NB4 (cell line): ENCODE measurements around the gene FMNL2.
"Not testable (repeated sequence)": the region's sequence is repeated elsewhere in the genome, so short reads cannot be mapped to it uniquely, and the experiment has no call there.

Source experiments
- DNase-seq: peaks from one replicate; pipeline ENCODE4 v3.0.0; 2010; ENCODE audit warnings: low read depth
- H3K4me3 ChIP-seq: one replicate; pipeline ENCODE4 v1.5.1; 2011; ENCODE audit warnings: mild to moderate bottlenecking, low read depth, low read length, moderate library complexity
- MAX ChIP-seq: IDR thresholded peaks from 2 replicates; pipeline ENCODE4 v1.6.1; 2011; ENCODE audit warnings: low read depth, low read length
- MYC ChIP-seq: IDR thresholded peaks from 2 replicates; pipeline ENCODE4 v1.6.1; 2011; ENCODE audit warnings: low read depth, low read length
- POLR2A ChIP-seq: IDR thresholded peaks from 2 replicates; pipeline ENCODE4 v1.6.1; 2011; ENCODE audit warnings: mild to moderate bottlenecking; ENCODE audit not compliant: insufficient read length; ENCODE audit errors: extremely low read depth
- TF ChIP-seq, protein P1 (sequence below): IDR thresholded peaks from one replicate; pipeline ENCODE4 v1.5.1; 2012; ENCODE audit warnings: low read depth, low read length

Gene FMNL2

DNA sequence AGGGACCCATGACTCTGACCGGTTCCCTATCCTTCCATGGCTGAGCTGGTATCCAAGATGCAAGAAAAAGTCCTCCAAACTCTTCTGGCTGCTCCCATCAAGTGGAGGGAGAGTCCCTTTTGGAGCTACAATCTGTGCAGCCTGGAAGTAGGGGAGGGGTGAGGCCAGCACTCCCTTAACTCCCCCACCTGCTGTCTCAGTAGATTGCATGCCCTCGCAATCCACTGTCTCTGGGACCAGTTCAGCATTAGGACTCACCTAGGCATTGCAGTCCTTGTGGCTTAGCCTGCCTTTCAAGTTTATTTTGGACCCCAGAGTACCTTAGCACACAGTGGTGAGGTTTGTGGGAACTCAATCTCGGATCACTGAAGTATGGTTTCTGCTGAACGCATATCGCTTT, 14.2 kb upstream of the FMNL2 start:
- no peak for DNase-seq
- no peak overlapping the region for H3K4me3 ChIP-seq
- TF ChIP-seq, protein P1, sequence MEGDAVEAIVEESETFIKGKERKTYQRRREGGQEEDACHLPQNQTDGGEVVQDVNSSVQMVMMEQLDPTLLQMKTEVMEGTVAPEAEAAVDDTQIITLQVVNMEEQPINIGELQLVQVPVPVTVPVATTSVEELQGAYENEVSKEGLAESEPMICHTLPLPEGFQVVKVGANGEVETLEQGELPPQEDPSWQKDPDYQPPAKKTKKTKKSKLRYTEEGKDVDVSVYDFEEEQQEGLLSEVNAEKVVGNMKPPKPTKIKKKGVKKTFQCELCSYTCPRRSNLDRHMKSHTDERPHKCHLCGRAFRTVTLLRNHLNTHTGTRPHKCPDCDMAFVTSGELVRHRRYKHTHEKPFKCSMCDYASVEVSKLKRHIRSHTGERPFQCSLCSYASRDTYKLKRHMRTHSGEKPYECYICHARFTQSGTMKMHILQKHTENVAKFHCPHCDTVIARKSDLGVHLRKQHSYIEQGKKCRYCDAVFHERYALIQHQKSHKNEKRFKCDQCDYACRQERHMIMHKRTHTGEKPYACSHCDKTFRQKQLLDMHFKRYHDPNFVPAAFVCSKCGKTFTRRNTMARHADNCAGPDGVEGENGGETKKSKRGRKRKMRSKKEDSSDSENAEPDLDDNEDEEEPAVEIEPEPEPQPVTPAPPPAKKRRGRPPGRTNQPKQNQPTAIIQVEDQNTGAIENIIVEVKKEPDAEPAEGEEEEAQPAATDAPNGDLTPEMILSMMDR = no peak
- TF ChIP-seq MYC (no peak), POLR2A (no peak), MAX (no peak)

DNA sequence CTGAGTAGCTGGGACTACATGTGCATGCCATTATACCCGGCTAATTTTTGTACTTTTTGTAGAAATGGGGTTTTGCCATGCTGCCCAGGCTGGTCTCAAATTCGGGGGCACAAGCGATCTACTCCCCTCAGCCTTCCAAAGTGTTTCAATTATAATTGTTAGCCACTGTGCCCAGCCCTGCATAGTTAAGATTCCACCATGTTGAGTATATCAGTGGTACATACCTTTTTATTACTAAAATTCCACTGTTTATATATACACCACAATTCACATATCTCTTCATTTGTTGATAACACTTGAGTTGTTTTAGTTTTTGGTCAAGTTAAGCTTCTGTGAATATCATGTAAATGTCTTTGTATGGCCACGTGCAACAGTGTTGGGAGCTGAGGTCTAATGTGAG, 12.8 kb upstream of the FMNL2 start:
- no peak overlapping the region for H3K4me3 ChIP-seq
- TF ChIP-seq MAX = no peak
- TF ChIP-seq, protein P1 = no peak
- no peak for TF ChIP-seq MYC
- no peak for TF ChIP-seq POLR2A
- DNase-seq = no peak

- not testable (repeated sequence) for H3K4me3 ChIP-seq, DNase-seq
Observed at GRCh38 chr2:152325126-152325525, 9.8 kb upstream of the FMNL2 start.

DNA sequence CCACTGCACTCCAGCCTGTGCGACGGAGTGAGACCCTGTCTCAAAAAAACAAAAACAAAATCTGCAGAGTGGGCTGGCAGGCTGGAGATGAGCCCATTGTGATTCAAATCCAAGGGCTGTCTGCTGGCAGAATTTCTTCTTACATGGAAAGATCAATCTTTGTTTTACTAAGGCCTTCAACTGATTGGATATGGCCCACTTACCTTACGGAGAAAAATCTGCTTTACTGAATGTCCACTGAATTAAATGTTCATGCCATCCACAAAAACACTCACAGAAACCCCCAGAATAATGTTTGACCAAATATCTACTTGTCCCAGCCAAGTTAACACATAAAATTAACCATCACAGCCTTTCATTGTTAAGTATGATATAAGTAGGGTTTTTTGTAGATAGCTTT, 8.3 kb upstream of the FMNL2 start:
- DNase-seq = no peak
- TF ChIP-seq MYC = no peak
- TF ChIP-seq POLR2A = no peak
- TF ChIP-seq, protein P1 = no peak
- TF ChIP-seq MAX = no peak
- no peak overlapping the region for H3K4me3 ChIP-seq

DNA sequence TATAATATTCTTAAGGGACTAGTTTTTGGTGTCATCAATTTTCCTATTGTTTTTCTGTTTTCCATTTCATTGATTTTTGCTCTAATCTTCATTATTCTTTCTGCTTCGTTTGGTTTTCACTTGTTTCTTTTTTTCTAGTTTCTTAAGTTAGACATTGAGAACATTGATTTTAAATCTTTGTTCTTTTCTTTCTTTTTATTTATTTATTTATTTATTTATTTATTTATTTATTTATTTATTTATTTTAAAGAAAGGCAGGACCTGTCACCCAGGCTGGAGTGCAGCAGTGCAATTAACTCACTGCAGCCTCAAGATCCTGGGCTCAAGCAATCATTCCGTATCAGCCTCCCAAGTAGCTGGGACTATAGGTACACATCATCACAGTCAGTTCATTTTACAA, 7.0 kb upstream of the FMNL2 start:
- TF ChIP-seq POLR2A (no peak), MAX (no peak), MYC (no peak)
- TF ChIP-seq, protein P1 = no peak
- DNase-seq = no peak
- H3K4me3 ChIP-seq = no peak overlapping the region

GRCh38 chr2:152330235-152330866, 4.6 kb upstream of the FMNL2 start:
- H3K4me3 ChIP-seq = no peak overlapping the region
- no peak for DNase-seq
- no peak for TF ChIP-seq MYC
- no peak for TF ChIP-seq MAX
- TF ChIP-seq POLR2A = no peak
- TF ChIP-seq, protein P1 = no peak
